Common myeloid progenitor, CD34-positive (primary cell): ENCODE data around the gene C1orf174.

Source experiments
- CTCF ChIA-PET: fragments of 350-600 bp; sonication (Branson Sonifier 250); formaldehyde crosslinking; loops from one replicate; lab custom pipeline; 2021; ENCODE audit warnings: antibody characterized with exemption; lab: Charles Lee
- POLR2A ChIA-PET: fragments of 350-600 bp; sonication (Branson Sonifier 250); formaldehyde crosslinking; loops from one replicate; lab custom pipeline; 2021; ENCODE audit warnings: antibody characterized with exemption; lab: Charles Lee
- DNase-seq, 3 donors: peaks; one replicate each; pipeline versions ENCODE4 v3.0.0 to v3.0.0-alpha.2; 2013
- H3K27ac ChIP-seq, 2 experiments: 1 replicate in 1 of 2; 2 replicates in 1 of 2; pipeline ENCODE4 v1.7.0; 2013; ENCODE audit warnings: inconsistent platforms in 2 of 2, low read length in 2 of 2, mild to moderate bottlenecking in 2 of 2, low read depth in 1 of 2, moderate library complexity in 1 of 2; ENCODE audit not compliant: severe bottlenecking in 2 of 2, insufficient read depth in 1 of 2, poor library complexity in 1 of 2
- H3K27me3 ChIP-seq, 5 experiments: replicated peaks in 2 of 5; 1 replicate in 3 of 5; 2 replicates in 2 of 5; pipeline versions ENCODE4 v1.6.1 to v1.7.0; 2013; ENCODE audit warnings: low read length in 4 of 5, mild to moderate bottlenecking in 2 of 5, moderate library complexity in 2 of 5, inconsistent platforms in 1 of 5; ENCODE audit not compliant: insufficient read depth in 5 of 5, control insufficient read depth in 4 of 5
- H3K36me3 ChIP-seq, 4 experiments: 1 replicate in 2 of 4; 2 replicates in 2 of 4; pipeline versions ENCODE4 v1.6.1 to v1.7.0; 2013; ENCODE audit warnings: low read length in 3 of 4, control low read depth in 1 of 4, mild to moderate bottlenecking in 1 of 4; ENCODE audit not compliant: control insufficient read depth in 4 of 4, insufficient read depth in 4 of 4
- H3K4me1 ChIP-seq, 4 experiments: 1 replicate in 3 of 4; 2 replicates in 1 of 4; pipeline versions ENCODE4 v1.6.1 to v1.7.1; 2013; ENCODE audit warnings: low read length in 3 of 4, mild to moderate bottlenecking in 3 of 4, control low read depth in 1 of 4, inconsistent platforms in 1 of 4, moderate library complexity in 1 of 4; ENCODE audit not compliant: control insufficient read depth in 4 of 4, insufficient read depth in 4 of 4; ENCODE audit errors: control extremely low read depth in 1 of 4
- H3K4me3 ChIP-seq, 7 experiments: 1 replicate in 4 of 7; 2 replicates in 3 of 7; pipeline versions ENCODE4 v1.5.1 to v1.7.0; 2013; ENCODE audit warnings: mild to moderate bottlenecking in 7 of 7, low read length in 6 of 7, moderate library complexity in 6 of 7, inconsistent platforms in 2 of 7, low read depth in 2 of 7, control low read depth in 1 of 7; ENCODE audit not compliant: insufficient read depth in 4 of 7, control insufficient read depth in 1 of 7; ENCODE audit errors: extremely low read depth in 1 of 7
- H3K9me3 ChIP-seq, 5 experiments: 1 replicate in 4 of 5; 2 replicates in 1 of 5; pipeline versions ENCODE4 v1.6.1 to v1.7.1; 2013; ENCODE audit warnings: low read length in 4 of 5, mild to moderate bottlenecking in 2 of 5, inconsistent platforms in 1 of 5, low read depth in 1 of 5, moderate library complexity in 1 of 5; ENCODE audit not compliant: control insufficient read depth in 4 of 5, insufficient read depth in 2 of 5; ENCODE audit errors: control extremely low read depth in 1 of 5
- WGBS: methylation state at CpG from one replicate; pipeline ENCODE4 v1.1.5; 2013; ENCODE audit not compliant: insufficient coverage; 5-methylcytosine and 5-hydroxymethylcytosine counted together

The C1orf174 gene

GRCh38 chr1:3912809-3913685 lies 13.0 kb upstream of the C1orf174 start:
- no peak for DNase-seq
- WGBS, result 95% methylated on average over 14 of the region's 23 CpGs
- Histone ChIP-seq H3K36me3 (no peaks in the 10 kb centered on the region), H3K4me3 (no peak overlapping the region), H3K9me3 (no peaks in the 10 kb centered on the region), H3K27me3 (peaks cover 0 to 50% (median 9%) of the 10 kb centered on the region in 5 experiments), H3K27ac (no peak overlapping the region), H3K4me1 (peaks cover 0 to 3% (median 0%) of the 10 kb centered on the region in 4 experiments)
- POLR2A ChIA-PET, result no interaction called here
- CTCF ChIA-PET, result interaction anchor here (0.7 to 2.4 kb wide), 2 partner anchors 9 kb away, joined by 3 to 7 read pairs; no protein-coding TSS in a partner anchor

GRCh38 chr1:3911981-3912808 lies 12.1 kb upstream of the C1orf174 start:
- H3K27ac ChIP-seq, result no peak overlapping the region
- ChIA-PET POLR2A (no interaction called here), CTCF (interaction anchor here (2.4 kb wide), 1 partner anchor 10 kb away, joined by 7 read pairs; no protein-coding TSS in a partner anchor)
- 92% methylated on average over 38 of the region's 38 CpGs for WGBS
- H3K27me3 ChIP-seq, result peaks cover 0 to 45% (median 9%) of the 10 kb centered on the region in 5 experiments
- H3K9me3 ChIP-seq, result no peaks in the 10 kb centered on the region
- no peak for DNase-seq
- H3K36me3 ChIP-seq, result no peaks in the 10 kb centered on the region
- H3K4me3 ChIP-seq, result no peak overlapping the region
- H3K4me1 ChIP-seq, result peaks cover 0 to 6% (median 0%) of the 10 kb centered on the region in 4 experiments

GRCh38 chr1:3910857-3911845 lies 11.1 kb upstream of the C1orf174 start:
- ChIA-PET POLR2A (interaction anchor here (0.6 kb wide), 1 partner anchor 48 kb away, joined by 4 read pairs; no protein-coding TSS in a partner anchor), CTCF (interaction anchor here (2.4 kb wide), 1 partner anchor 11 kb away, joined by 7 read pairs; no protein-coding TSS in a partner anchor)
- H3K36me3 ChIP-seq, result no peaks in the 10 kb centered on the region
- peak overlapping the region in 1 of 7 experiments; percentile 23 for H3K4me3 ChIP-seq
- whole genome bisulfite sequencing, result 13% methylated on average over 27 of the region's 35 CpGs
- H3K27ac ChIP-seq, result no peak overlapping the region
- peaks cover 0 to 43% (median 9%) of the 10 kb centered on the region in 5 experiments for H3K27me3 ChIP-seq
- H3K9me3 ChIP-seq, result no peaks in the 10 kb centered on the region
- DNase-seq, result peak; percentile 62 to 79 (median 70)
- peaks cover 0 to 7% (median 0%) of the 10 kb centered on the region in 4 experiments for H3K4me1 ChIP-seq

GRCh38 chr1:3910049-3910731 lies 10.1 kb upstream of the C1orf174 start:
- Histone ChIP-seq H3K36me3 (no peaks in the 10 kb centered on the region), H3K9me3 (no peaks in the 10 kb centered on the region), H3K27me3 (peaks cover 0 to 37% (median 9%) of the 10 kb centered on the region in 5 experiments), H3K27ac (no peak overlapping the region), H3K4me1 (peaks cover 0 to 7% (median 0%) of the 10 kb centered on the region in 4 experiments), H3K4me3 (no peak overlapping the region)
- 88% methylated on average over 30 of the region's 30 CpGs for WGBS
- no peak for DNase-seq
- CTCF ChIA-PET, result no interaction called here
- POLR2A ChIA-PET, result no interaction called here

GRCh38 chr1:3909615-3910014 lies 9.5 kb upstream of the C1orf174 start:
- H3K4me3 ChIP-seq, result no peak overlapping the region
- H3K27ac ChIP-seq, result no peak overlapping the region
- WGBS, result 95% methylated on average over 6 of the region's 7 CpGs
- ChIA-PET POLR2A (no interaction called here), CTCF (no interaction called here)
- H3K27me3 ChIP-seq, result peaks cover 0 to 37% (median 9%) of the 10 kb centered on the region in 5 experiments
- H3K9me3 ChIP-seq, result no peaks in the 10 kb centered on the region
- no peak for DNase-seq
- H3K4me1 ChIP-seq, result peaks cover 0 to 7% (median 0%) of the 10 kb centered on the region in 4 experiments
- no peaks in the 10 kb centered on the region for H3K36me3 ChIP-seq
